Lung microvascular endothelial cell (primary cell): ENCODE results near the gene ATP6V0A1. TPM values are rescaled to one million over a fixed set of nuclear protein-coding genes. Genes with fewer than 3 reads are reported as not detected.
"Not testable (repeated sequence)": the region's sequence is repeated elsewhere in the genome, so short reads cannot be mapped to it uniquely, and the experiment has no call there.

ENCODE experiments used
- DNase-seq, 2 donors: peaks; one replicate each; pipeline versions ENCODE4 v3.0.0 to v3.0.0-alpha.2; 2010; ENCODE audit warnings: low read depth in 2 of 2
- total RNA-seq: library from RNA; depleted of rRNA; stranded (reverse); fragments of >200 nt; gene quantifications from 2 replicates; pipeline ENCODE4 v1.2.1, GENCODE V29; 2014

ATP6V0A1 gene
- total RNA-seq, 1 donor from 2014 or later, result 22.0 TPM

GRCh38 chr17:42475835-42476234 lies 17.2 kb downstream of the ATP6V0A1 start:
- DNase-seq, result no peak

DNA sequence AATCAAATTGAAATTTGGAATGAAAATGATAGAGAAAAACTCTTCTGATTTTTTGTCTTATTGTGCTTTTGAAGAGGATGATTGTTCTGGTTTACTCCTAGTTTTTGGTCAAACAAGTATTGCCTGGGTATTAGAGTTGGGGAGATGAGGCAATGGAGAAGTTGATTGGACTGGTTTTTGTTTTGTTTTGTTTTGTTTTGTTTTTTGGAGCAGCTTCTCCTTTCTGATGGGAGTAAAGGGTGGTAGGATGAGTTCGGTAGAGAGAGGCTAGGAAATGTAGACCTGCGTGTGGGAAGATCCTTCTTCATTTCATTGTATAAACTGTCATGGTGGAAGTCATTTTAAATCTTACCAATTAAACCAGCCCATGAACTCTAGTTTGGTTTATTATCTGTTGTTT lies 17.7 kb downstream of the ATP6V0A1 start:
- no peak for DNase-seq

DNA sequence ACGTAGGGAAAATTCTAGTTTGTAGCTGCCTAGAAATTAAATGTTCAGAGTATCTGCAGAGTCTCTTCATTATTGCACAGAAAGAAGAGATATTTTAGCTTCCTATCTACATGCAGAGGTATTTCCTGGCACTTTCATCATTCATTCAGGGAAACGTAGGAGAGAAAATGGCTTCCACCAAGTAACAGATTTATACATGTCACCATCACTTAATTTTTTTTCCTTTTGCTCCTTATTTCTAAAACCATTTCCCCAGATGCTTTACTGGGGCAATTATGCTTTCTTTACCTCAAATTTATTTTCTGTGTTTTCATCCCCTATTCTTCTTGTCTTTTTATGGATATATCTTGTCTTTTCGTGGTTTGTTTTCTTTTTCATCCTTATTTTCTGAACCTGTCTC lies 18.5 kb downstream of the ATP6V0A1 start:
- no peak for DNase-seq

DNA sequence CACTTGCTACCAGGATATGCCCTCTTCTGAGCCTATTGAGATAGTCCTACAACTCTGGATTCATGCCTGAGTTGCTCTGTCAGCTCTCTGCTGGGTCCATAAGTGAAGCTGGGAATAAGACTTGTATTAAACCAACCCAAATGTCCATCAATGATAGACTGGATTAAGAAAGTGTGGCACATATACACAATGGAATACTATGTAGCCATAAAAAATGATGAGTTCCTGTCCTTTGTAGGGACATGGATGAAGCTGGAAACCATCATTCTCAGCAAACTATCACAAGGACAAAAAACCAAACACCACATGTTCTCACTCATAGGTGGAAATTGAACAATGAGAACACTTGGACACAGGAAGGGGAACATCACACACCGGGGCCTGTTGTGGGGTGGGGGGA lies 19.1 kb downstream of the ATP6V0A1 start:
- not testable (repeated sequence) for DNase-seq

DNA sequence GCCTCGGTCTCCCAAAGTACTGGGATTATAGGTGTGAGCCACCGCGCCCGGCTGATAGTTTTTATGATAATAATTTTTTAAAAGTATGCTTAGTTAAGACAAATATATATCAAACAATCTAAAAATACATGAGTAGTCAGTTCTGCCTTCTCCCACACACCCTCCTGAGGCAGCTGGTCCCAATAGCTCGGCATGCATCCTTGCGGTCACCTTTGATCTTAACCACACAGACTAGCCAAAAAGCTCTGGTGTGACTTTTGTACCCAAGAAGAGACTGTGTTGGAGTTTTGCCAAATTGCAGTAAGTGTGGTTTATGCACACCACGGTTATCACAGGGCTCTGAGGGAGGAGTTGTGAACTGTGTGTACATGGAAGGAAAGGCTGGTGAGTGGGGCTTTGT lies 25.6 kb downstream of the ATP6V0A1 start:
- no peak for DNase-seq

- DNase-seq, result peak in 1 of 2 donors; percentile 6
These were observed 27.0 kb downstream of the ATP6V0A1 start for GRCh38 chr17:42485680-42486079.

- no peak for DNase-seq
These were observed 29.4 kb downstream of the ATP6V0A1 start for GRCh38 chr17:42488032-42488431.

GRCh38 chr17:42493319-42493718 lies 34.6 kb downstream of the ATP6V0A1 start:
- DNase-seq, result peak in 1 of 2 donors; percentile 16

- no peak for DNase-seq
These were observed 36.0 kb downstream of the ATP6V0A1 start for GRCh38 chr17:42494673-42495072.

- DNase-seq, result no peak
These were observed 40.1 kb downstream of the ATP6V0A1 start for GRCh38 chr17:42498828-42499227.

GRCh38 chr17:42502091-42502490 lies 43.4 kb downstream of the ATP6V0A1 start:
- no peak for DNase-seq

- no peak for DNase-seq
These were observed 44.2 kb downstream of the ATP6V0A1 start for GRCh38 chr17:42502926-42503325.

DNA sequence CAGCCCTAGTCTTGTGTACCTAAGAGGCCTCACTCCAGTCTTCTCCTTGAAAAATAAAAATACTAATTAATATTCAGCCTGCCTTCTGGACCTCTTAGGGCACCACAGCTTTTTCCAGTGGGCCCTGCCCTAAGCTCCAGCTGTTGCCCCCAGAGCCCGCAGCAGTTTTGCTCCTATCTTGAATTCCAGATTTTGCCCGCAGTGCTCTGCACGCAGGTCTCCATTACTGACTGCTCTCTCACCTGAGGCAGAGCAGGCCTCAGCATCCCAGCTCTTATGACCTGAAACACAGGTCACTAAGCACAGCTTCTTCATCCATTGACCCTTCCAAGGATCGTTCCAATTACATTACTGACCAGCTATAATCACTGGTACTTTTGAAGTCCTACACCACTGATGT lies 49.0 kb downstream of the ATP6V0A1 start:
- DNase-seq, result no peak

GRCh38 chr17:42508426-42509165 lies 49.9 kb downstream of the ATP6V0A1 start:
- peak in 1 of 2 donors; percentile 81 for DNase-seq

- no peak for DNase-seq
These were observed 50.7 kb downstream of the ATP6V0A1 start for GRCh38 chr17:42509409-42509808.

DNA sequence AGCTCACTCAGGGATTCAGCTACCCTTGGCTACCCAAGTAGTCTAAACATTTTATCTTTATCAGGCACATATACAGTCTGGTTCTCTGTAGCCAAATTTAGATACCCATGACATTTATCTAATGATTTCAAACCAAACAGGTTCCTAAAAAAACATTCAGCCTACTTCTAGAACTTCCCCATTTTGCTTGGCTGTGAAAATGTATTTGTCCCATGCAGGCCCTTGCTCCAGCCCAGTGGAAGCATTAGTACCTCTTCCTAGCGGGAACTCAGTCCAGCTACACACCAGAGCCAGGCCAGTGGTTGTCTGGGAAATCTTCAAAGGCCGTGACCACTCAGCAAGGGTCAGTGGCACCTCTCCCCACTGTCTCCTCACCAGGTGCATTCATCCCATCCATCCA lies 51.2 kb downstream of the ATP6V0A1 start:
- no peak for DNase-seq

GRCh38 chr17:42512246-42512645 lies 53.6 kb downstream of the ATP6V0A1 start:
- DNase-seq, result no peak

DNA sequence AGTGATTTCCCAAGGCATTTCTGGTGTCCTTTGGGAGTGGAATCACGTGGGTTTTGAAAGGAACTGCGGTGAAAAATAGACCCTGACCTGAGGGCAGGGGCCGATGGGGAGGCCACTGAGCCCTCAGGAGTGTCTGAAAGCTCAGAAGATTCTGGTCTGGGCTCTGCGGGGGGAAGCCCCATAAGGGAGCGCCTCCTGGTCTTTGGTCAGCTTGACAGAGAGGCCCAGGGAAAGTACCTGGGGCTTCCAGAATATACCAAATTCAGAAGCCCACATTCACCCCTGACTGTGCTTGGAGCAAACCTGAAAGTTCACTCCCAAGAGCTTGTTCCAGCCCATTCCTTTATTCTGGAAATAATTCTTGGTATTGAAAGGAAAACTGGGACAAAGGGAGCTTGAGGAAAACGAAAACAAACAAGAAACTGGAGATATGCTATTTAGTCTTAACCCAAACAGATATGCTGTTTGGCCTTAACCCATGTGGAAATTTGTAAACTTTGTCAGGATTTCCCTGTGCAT lies 54.1 kb downstream of the ATP6V0A1 start:
- DNase-seq, result no peak

- DNase-seq, result no peak
These were observed 55.0 kb downstream of the ATP6V0A1 start for GRCh38 chr17:42513686-42514085.

DNA sequence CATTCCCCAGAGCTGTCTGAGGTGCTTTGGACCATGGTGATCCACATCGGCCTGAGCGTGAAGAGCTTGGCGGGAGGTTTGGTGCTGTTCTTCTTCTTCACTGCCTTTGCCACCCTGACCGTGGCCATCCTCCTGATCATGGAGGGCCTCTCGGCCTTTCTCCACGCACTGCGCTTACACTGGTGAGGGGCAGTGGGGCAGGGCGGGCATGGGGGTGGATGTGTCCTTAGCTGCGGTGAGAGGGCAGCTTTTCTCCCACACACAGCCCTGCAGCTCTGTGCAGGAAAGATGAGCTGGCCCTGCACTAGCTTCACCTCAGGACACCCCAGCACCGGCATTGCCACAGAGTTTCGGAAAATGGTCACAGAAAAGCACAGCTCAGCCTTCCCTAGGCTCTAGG lies 55.6 kb downstream of the ATP6V0A1 start:
- DNase-seq, result no peak

DNA sequence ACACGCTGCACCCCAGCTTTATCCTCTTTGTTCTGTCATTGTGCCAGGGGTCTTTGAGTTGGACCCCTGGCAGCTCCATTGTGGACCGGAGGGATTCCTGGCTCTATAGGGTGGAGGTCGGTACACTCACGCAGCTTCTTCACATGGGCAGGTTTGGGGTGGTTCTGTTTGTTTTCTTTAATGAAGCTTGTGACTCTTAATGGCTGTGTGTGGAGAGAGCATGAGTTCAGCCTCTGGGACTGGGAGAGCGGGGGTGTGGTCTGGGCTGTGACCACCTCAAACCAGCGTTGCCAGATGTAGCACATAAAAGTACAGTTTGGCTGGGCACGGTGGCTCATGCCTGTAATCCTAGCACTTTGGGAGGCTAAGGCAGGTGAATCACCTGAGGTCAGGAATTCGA lies 56.2 kb downstream of the ATP6V0A1 start:
- DNase-seq, result no peak

DNA sequence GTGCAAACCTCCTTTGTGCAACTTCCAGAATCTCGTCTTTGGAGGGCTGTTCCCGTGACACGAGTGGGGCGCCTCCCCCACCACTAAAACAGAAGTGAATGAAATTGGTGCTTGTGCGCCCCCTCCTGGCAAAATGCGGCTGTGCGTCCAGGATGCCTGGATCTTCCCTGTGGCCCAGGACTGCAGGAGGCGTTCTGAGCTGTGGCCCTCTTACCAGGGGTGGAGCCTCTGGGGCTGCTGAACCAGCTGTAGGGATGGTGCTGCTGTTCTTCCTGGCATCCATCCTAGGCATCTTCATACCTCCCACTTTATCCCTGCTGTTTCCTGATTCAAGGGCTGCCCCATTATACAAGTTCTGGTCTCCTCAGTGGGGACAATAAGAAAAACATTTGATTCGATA lies 58.8 kb downstream of the ATP6V0A1 start:
- peak; percentile 87 to 89 for DNase-seq

GRCh38 chr17:42518046-42518754 lies 59.5 kb downstream of the ATP6V0A1 start:
- peak; percentile 64 to 98 for DNase-seq
